ENCODE measurements around the gene PLEK. TPM values are rescaled to one million over a fixed set of nuclear protein-coding genes. Genes with fewer than 3 reads are reported as not detected.

PLEK gene
- polyA plus RNA-seq, 1 donor from 2014 or later: 0.07 TPM

- Histone ChIP-seq H3K27me3 (ENCODE audit: insufficient read depth, low read depth, low read length) (no peaks in the 10 kb centered on the region), H3K9me2 (ENCODE audit: insufficient read depth, low read length) (no peaks in the 10 kb centered on the region), H3K9me3 (ENCODE audit: low read length) (no peaks in the 10 kb centered on the region), H3K79me2 (replicated peaks; ENCODE audit: insufficient read depth, low read length) (no peaks in the 10 kb centered on the region), H3K4me3 (ENCODE audit: low read length) (no peak overlapping the region), H4K20me1 (ENCODE audit: insufficient read depth) (no peaks in the 10 kb centered on the region), H3K36me3 (ENCODE audit: insufficient read depth, low read length) (no peaks in the 10 kb centered on the region), H2AFZ (ENCODE audit: low read depth, low read length) (no peak overlapping the region), H3K9ac (ENCODE audit: low read length) (no peak overlapping the region), H3F3A (ENCODE audit: insufficient read depth, low read length, poor library complexity, severe bottlenecking) (no peaks in the 10 kb centered on the region), H3K27ac (ENCODE audit: low read length) (no peak overlapping the region), H3K4me2 (ENCODE audit: low read length) (no peak overlapping the region)
- TF ChIP-seq RAD21 (conservative IDR thresholded peaks at IDR 0.05): no peak
- no peak for TF ChIP-seq EZH2 (IDR thresholded peaks at IDR 0.05; ENCODE audit: borderline replicate concordance, insufficient read depth, low read length, poor library complexity, severe bottlenecking)
- TF ChIP-seq EP300 (conservative IDR thresholded peaks at IDR 0.05; ENCODE audit: poor library complexity, severe bottlenecking): no peak
- TF ChIP-seq SMC3 (conservative IDR thresholded peaks at IDR 0.05; ENCODE audit: poor library complexity): no peak
- no peak for TF ChIP-seq CTCF (IDR thresholded peaks at IDR 0.05; ENCODE audit: poor library complexity, severe bottlenecking)
- no peak for TF ChIP-seq POLR2AphosphoS5 (IDR thresholded peaks at IDR 0.05)
- TF ChIP-seq REST (IDR thresholded peaks at IDR 0.05; ENCODE audit: borderline replicate concordance): no peak
- TF ChIP-seq MXI1 (conservative IDR thresholded peaks at IDR 0.05; ENCODE audit: poor library complexity, severe bottlenecking): no peak
- TF ChIP-seq TAF1 (IDR thresholded peaks at IDR 0.05; ENCODE audit: low read depth): no peak
Measured at GRCh38 chr2:68413466-68413865, 48.4 kb downstream of the PLEK start.

- Histone ChIP-seq H4K20me1 (ENCODE audit: insufficient read depth) (no peaks in the 10 kb centered on the region), H3K4me2 (ENCODE audit: low read length) (no peak overlapping the region), H3K27me3 (ENCODE audit: insufficient read depth, low read depth, low read length) (no peaks in the 10 kb centered on the region), H3K9me2 (ENCODE audit: insufficient read depth, low read length) (no peaks in the 10 kb centered on the region), H3K9me3 (ENCODE audit: low read length) (no peaks in the 10 kb centered on the region), H3F3A (ENCODE audit: insufficient read depth, low read length, poor library complexity, severe bottlenecking) (no peaks in the 10 kb centered on the region), H3K27ac (ENCODE audit: low read length) (no peak overlapping the region), H3K9ac (ENCODE audit: low read length) (no peak overlapping the region), H2AFZ (ENCODE audit: low read depth, low read length) (no peak overlapping the region), H3K36me3 (ENCODE audit: insufficient read depth, low read length) (no peaks in the 10 kb centered on the region), H3K79me2 (replicated peaks; ENCODE audit: insufficient read depth, low read length) (no peaks in the 10 kb centered on the region), H3K4me3 (ENCODE audit: low read length) (no peak overlapping the region)
- TF ChIP-seq TAF1 (IDR thresholded peaks at IDR 0.05; ENCODE audit: low read depth) (no peak), CTCF (IDR thresholded peaks at IDR 0.05; ENCODE audit: poor library complexity, severe bottlenecking) (no peak), POLR2AphosphoS5 (IDR thresholded peaks at IDR 0.05) (no peak), EP300 (conservative IDR thresholded peaks at IDR 0.05; ENCODE audit: poor library complexity, severe bottlenecking) (no peak), EZH2 (IDR thresholded peaks at IDR 0.05; ENCODE audit: borderline replicate concordance, insufficient read depth, low read length, poor library complexity, severe bottlenecking) (no peak), MXI1 (conservative IDR thresholded peaks at IDR 0.05; ENCODE audit: poor library complexity, severe bottlenecking) (no peak), SMC3 (conservative IDR thresholded peaks at IDR 0.05; ENCODE audit: poor library complexity) (no peak), RAD21 (conservative IDR thresholded peaks at IDR 0.05) (no peak), REST (IDR thresholded peaks at IDR 0.05; ENCODE audit: borderline replicate concordance) (no peak)
Measured at GRCh38 chr2:68414452-68414851, 49.4 kb downstream of the PLEK start.
